ENCODE measurements around the gene GPR62. TPM values are rescaled to one million over a fixed set of nuclear protein-coding genes. Genes with fewer than 3 reads are reported as not detected.

The GPR62 gene
- total RNA-seq, 1 experiment from 2014 or later: 0.02 TPM

- no peak for DNase-seq (ENCODE audit: low read depth)
These were observed 16.3 kb upstream of the GPR62 start for GRCh38 chr3:51938780-51939425.

- no peak for DNase-seq (ENCODE audit: low read depth)
These were observed 14.3 kb upstream of the GPR62 start for GRCh38 chr3:51940648-51941462.

GRCh38 chr3:51941463-51941797 lies 13.8 kb upstream of the GPR62 start:
- no peak for DNase-seq (ENCODE audit: low read depth)

GRCh38 chr3:51941798-51942602 lies 13.2 kb upstream of the GPR62 start, which contains the start of the genes PARP3 and RRP9:
Gene PARP3 (plus strand): TSS chr3:51942363. CDS start chr3:51943356, 993 bp downstream.
Gene RRP9 (minus strand): TSS chr3:51941904. CDS start chr3:51941867, 37 bp downstream.
- DNase-seq (ENCODE audit: low read depth): peak; percentile 99

- peak; percentile 64 for DNase-seq (ENCODE audit: low read depth)
These were observed 12.4 kb upstream of the GPR62 start for GRCh38 chr3:51942603-51943450.

GRCh38 chr3:51943451-51944391 lies 11.5 kb upstream of the GPR62 start:
- no peak for DNase-seq (ENCODE audit: low read depth)

- DNase-seq (ENCODE audit: low read depth): no peak
These were observed 10.6 kb upstream of the GPR62 start for GRCh38 chr3:51944451-51945021.

GRCh38 chr3:51945031-51945840 lies 9.9 kb upstream of the GPR62 start:
- no peak for DNase-seq (ENCODE audit: low read depth)

- no peak for DNase-seq (ENCODE audit: low read depth)
These were observed 9.1 kb upstream of the GPR62 start for GRCh38 chr3:51945926-51946705.

GRCh38 chr3:51946796-51947195 lies 8.4 kb upstream of the GPR62 start:
- DNase-seq (ENCODE audit: low read depth): no peak

- DNase-seq (ENCODE audit: low read depth): no peak
These were observed 7.8 kb upstream of the GPR62 start for GRCh38 chr3:51947215-51947900.

GRCh38 chr3:51948016-51948580 lies 7.1 kb upstream of the GPR62 start:
- no peak for DNase-seq (ENCODE audit: low read depth)

GRCh38 chr3:51949121-51949520 lies 6.1 kb upstream of the GPR62 start:
- DNase-seq (ENCODE audit: low read depth): no peak

GRCh38 chr3:51950899-51951298 lies 4.3 kb upstream of the GPR62 start:
- no peak for DNase-seq (ENCODE audit: low read depth)

- peak; percentile 57 for DNase-seq (ENCODE audit: low read depth)
These were observed 1.7 kb upstream of the GPR62 start for GRCh38 chr3:51953445-51953844.

GRCh38 chr3:51954105-51954504 lies 1.1 kb upstream of the GPR62 start:
- DNase-seq (ENCODE audit: low read depth): no peak

- no peak for DNase-seq (ENCODE audit: low read depth)
These were observed 468 bp upstream of the GPR62 start for GRCh38 chr3:51954713-51955112.

Data from M059J (cell line).